HUES48 (cell line): ENCODE data around the gene UBE2G1.
"Not testable (repeated sequence)": the region's sequence is repeated elsewhere in the genome, so short reads cannot be mapped to it uniquely, and the experiment has no call there.

Experiments
- H3K27ac ChIP-seq: one replicate; pipeline ENCODE4 v1.7.0; 2013; ENCODE audit warnings: low read depth, low read length, inconsistent platforms
- H3K27me3 ChIP-seq: 2 replicates; pipeline ENCODE4 v1.6.1; 2013; ENCODE audit warnings: mild to moderate bottlenecking, low read length; ENCODE audit not compliant: control insufficient read depth, insufficient read depth
- H3K36me3 ChIP-seq: 2 replicates; pipeline ENCODE4 v1.6.1; 2013; ENCODE audit warnings: low read length; ENCODE audit not compliant: control insufficient read depth, insufficient read depth
- H3K4me1 ChIP-seq: 2 replicates; pipeline ENCODE4 v1.6.1; 2013; ENCODE audit warnings: mild to moderate bottlenecking, low read length; ENCODE audit not compliant: control insufficient read depth, insufficient read depth
- H3K4me3 ChIP-seq: 2 replicates; pipeline ENCODE4 v1.5.1; 2013; ENCODE audit warnings: mild to moderate bottlenecking, low read depth, low read length
- H3K9ac ChIP-seq: 2 replicates; pipeline ENCODE4 v1.6.1; 2013; ENCODE audit warnings: mild to moderate bottlenecking, low read depth, low read length, moderate library complexity
- H3K9me3 ChIP-seq: 2 replicates; pipeline ENCODE4 v1.6.1; 2013; ENCODE audit warnings: low read length; ENCODE audit not compliant: control insufficient read depth, insufficient read depth

The UBE2G1 gene

DNA sequence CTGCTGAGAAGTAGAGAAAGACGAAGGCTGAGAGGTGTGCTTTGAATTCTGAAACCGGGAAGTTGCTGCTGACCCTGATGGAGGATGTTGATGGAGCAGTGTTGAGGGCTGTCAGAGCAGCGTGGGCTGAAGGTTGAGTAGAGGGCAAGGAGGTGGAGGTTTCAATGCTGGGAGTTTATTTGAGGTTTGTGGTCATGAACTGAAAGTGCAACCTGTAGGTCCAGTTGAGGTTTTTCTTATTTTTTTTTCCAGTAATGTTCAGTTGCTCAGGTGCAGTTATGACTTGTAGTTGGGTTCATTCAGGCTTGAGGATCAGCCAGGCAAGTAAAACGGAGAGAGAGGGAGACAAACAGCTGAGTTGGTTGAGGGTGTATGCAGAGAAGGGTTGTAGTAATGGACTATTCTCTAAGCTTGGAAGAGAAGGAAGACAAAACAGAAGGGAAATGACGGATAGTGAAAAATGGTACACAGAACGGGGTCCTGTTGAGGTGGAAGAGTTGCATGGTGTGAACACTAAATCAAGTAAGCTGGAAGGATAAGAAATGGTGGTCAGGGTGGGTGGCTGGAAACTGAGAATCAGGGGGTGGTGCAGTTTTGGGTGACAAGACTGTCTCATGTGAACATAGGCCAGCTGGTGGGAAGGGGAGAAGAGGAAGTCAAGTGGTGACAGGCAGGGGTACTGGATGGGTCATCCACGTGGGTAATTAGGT, 8.7 kb upstream of the UBE2G1 start:
- Histone ChIP-seq H3K27me3 (no peaks in the 10 kb centered on the region), H3K4me3 (no peak overlapping the region), H3K9ac (no peak overlapping the region), H3K4me1 (no peaks in the 10 kb centered on the region), H3K9me3 (no peaks in the 10 kb centered on the region), H3K36me3 (no peaks in the 10 kb centered on the region), H3K27ac (no peak overlapping the region)

DNA sequence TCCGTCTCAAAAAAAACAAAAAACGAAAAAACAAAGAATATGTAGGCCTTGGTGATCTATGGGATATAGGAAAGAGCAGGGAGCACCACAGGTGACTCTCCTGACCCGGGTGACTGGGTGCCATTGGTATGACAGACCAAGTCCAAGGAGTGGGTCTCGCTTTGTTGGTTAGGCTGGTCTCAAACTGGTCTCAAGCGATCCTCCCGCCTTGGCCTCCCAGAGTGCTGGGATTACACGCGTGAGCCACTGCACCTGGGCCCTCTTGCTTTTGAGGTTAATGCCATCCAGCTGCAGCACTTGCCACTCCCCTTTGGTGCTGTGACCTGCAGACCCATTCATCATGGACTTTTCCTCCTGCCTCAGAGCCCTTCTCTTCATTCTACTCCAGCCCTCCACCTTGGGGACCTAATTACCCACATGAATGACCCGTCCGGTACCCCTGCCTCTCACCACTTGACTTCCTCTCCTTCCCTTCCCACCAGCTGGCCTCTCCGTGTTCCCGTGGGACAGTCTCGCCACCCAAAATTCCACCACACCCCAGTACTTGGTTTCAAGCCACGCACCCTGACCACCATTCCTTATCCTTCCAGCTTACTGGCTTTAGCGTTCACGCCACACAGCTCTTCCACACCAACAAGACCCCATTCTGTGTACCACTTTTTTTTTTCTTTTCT, 3.2 kb upstream of the UBE2G1 start:
- Histone ChIP-seq H3K27ac (no peak overlapping the region), H3K4me3 (no peak overlapping the region), H3K9me3 (no peaks in the 10 kb centered on the region), H3K9ac (no peak overlapping the region), H3K36me3 (no peaks in the 10 kb centered on the region), H3K4me1 (no peaks in the 10 kb centered on the region; the same call in 1 of the 2 replicates), H3K27me3 (no peaks in the 10 kb centered on the region)

DNA sequence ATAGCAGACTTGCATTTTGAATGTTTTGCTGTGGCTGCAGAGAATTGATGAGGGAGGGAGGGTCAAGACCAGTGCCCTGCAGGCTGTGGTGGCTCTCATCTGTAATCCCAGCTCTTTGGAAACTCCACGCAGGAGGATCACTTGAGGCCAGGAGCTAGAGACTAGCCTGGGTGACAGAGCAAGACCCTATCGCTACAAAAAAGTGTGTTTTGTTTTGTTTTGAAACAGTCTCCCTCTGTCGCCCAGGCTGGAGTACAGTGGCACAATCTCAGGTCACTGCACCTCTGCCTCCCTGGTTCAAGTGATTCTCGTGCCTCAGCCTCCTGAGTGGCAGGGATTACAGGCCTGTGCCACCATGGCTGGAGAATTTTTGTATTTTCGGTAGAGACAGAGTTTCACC, 1.9 kb upstream of the UBE2G1 start:
- Histone ChIP-seq H3K4me3 (no peak overlapping the region), H3K36me3 (peaks cover 1% of the 10 kb centered on the region), H3K27me3 (no peaks in the 10 kb centered on the region), H3K9ac (no peak overlapping the region), H3K27ac (no peak overlapping the region), H3K9me3 (no peaks in the 10 kb centered on the region), H3K4me1 (no peaks in the 10 kb centered on the region; the same call in 1 of the 2 replicates)

DNA sequence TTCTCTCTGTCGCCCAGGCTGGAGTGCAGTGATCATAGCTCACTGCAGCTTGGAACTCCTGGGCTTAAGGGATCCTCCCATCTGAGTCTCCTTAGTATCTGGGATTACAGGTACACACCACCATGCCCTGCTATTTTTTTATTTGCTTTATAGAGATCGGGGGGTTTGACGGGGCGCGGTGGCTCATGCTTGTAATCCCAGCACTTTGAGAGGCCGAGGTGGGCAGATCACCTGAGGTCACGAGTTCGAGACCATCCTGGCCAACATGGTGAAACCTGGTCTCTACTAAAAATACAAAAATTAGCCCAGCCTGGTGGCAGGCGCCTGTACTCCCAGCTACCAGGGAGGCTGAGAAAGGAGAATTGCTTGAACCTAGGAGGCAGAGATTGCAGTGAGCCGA, 702 bp upstream of the UBE2G1 start:
- not testable (repeated sequence) for H3K9me3 ChIP-seq

DNA sequence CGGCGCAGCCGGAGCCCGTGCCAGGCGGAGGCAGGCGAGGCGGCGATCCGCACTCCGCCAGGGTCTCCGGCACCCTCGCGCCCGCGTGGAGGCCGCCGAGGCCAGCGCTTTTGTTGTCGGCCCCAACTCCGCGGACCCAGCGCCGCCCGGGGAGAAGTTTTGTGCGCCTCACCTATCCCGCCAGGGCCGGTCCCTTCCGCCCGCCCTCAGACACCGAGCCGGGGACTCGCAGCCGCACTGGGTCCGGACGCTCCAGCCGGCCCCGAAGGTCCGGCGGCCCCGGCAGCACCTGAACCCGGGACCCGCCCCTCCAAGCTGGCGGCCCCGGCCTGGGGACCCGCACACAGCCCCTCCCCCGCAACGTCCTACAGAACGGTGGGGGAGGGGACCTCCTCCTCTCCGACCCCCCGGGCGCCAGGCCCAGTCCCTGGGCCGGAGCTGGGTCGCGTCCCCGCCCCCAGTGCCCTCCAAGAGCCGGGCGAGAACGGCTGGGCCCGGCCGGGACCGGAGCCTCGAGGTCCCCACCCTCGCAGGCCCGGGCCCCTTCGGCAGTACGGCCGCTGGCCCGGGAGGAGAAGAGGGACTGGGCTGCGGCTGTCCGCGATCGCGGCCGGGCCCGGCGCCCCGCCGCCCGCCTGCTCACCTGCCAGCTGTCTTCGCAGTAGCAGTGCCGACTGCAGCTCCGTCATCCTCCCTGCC, 698 bp downstream of the UBE2G1 start:
- Histone ChIP-seq H3K4me1 (no peaks in the 10 kb centered on the region; the same call in 1 of the 2 replicates), H3K27ac (peak overlapping the region; percentile 92), H3K9ac (peak overlapping the region; percentile 92), H3K4me3 (peak overlapping the region; percentile 91), H3K36me3 (peaks cover 20% of the 10 kb centered on the region), H3K27me3 (no peaks in the 10 kb centered on the region), H3K9me3 (no peaks in the 10 kb centered on the region)

More for the DNA sequence above, 702 bp upstream of the UBE2G1 start:
- H3K27ac ChIP-seq = peak overlapping the region; percentile 32
- peak overlapping the region; percentile 30; the same call in 1 of the 2 replicates for H3K4me3 ChIP-seq
- H3K27me3 ChIP-seq, H3K9ac ChIP-seq, H3K4me1 ChIP-seq: not testable (repeated sequence)
- H3K36me3 ChIP-seq = peaks cover 13% of the 10 kb centered on the region

DNA sequence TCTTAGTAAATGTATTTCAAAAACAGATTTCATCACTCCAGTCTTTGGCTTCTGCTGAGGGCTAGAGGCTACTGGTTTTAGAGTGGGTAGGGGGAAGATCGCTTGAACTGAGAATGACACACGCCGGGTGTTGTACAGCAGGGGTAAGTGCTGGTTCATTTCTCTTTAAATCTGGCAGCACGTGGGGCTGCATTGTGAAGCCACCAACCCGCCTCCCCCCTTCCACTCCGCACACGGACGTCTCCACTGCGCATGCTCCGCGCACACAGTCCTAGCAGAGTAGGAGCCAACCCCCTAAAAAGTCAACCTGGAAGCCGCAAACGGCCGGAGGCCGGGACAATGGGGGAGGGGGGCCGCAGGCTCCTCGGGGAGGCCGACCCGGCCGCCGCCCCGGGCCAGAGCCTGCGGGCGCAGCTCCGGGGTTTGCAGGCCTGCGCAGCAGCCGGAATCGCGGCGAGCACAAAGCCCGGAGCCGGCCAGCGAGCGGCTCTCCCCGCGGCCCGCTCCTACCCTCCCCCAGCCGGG, 1.3 kb downstream of the UBE2G1 start:
- H3K9me3 ChIP-seq = no peaks in the 10 kb centered on the region
- H3K4me1 ChIP-seq = no peaks in the 10 kb centered on the region; the same call in 1 of the 2 replicates
- H3K27ac ChIP-seq = peak overlapping the region; percentile 92
- peaks cover 21% of the 10 kb centered on the region for H3K36me3 ChIP-seq
- H3K27me3 ChIP-seq = no peaks in the 10 kb centered on the region
- peak overlapping the region; percentile 91 for H3K4me3 ChIP-seq
- peak overlapping the region; percentile 92 for H3K9ac ChIP-seq

DNA sequence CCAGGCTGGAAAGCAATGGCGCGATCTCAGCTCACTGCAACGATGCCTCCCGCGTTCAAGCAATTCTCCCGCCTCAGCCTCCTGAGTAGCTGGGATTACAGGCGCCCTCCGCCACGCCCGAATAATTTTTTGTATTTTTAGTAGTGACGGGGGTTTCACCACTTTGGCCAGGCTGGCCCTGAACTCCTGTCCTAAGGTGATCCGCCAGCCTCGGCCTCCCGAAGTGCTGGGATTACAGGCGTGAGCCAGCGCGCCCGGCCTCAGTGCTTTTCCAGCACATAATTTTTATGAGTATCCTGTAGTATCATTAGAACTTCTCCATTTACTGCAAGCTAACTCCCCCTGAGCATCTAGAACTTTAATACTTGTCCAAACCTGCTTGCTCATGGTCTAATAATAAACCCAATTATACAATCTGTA, 1.8 kb downstream of the UBE2G1 start:
- no peaks in the 10 kb centered on the region; the same call in 1 of the 2 replicates for H3K4me1 ChIP-seq

DNA sequence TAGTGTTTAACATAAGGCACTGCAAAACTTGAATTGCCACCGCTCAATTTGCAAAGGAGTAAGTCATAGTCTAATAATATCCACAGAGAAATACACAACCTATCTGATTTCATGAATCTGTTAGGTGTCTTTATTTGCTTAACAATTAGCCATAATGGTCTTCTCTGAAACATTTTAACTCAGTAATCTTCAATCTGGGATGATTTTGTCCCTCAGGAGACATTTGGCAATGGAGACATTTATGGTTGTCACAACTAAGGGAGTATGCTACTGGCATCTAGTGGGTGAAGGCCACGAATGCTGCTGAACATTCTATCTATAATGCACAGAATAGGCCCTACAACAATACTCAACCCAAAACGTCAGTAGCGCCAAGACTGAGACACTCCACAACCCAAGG, 4.3 kb downstream of the UBE2G1 start:
- H3K9me3 ChIP-seq = no peaks in the 10 kb centered on the region
- peaks cover 21% of the 10 kb centered on the region for H3K36me3 ChIP-seq
- no peak overlapping the region for H3K27ac ChIP-seq
- H3K9ac ChIP-seq = no peak overlapping the region
- H3K27me3 ChIP-seq = no peaks in the 10 kb centered on the region
- no peaks in the 10 kb centered on the region for H3K4me1 ChIP-seq
- H3K4me3 ChIP-seq = no peak overlapping the region

More for the DNA sequence above, 1.8 kb downstream of the UBE2G1 start:
- Histone ChIP-seq H3K27me3 (no peaks in the 10 kb centered on the region), H3K9me3 (no peaks in the 10 kb centered on the region), H3K27ac (peak overlapping the region; percentile 92), H3K4me3 (peak overlapping the region; percentile 91), H3K36me3 (peaks cover 21% of the 10 kb centered on the region), H3K9ac (peak overlapping the region; percentile 92)

DNA sequence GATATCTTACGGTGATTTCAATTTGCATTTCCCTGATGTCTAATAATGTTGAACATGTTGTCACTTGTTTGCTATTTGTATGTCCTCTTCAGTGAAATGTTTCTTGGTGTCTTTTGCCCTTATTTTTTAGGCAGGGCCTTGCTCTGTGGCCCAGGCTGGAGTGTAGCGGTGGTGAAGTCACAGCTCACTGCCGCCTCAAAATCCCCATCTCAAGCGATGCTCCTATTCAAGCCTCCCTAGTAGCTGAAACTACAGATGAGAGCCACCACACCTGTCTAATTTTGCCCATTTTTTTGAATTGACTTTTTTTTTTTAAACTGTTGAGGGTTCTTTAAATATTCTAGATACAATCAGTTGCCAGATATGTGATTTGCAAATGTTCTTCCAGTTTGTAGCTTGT, 8.3 kb downstream of the UBE2G1 start:
- no peak overlapping the region for H3K9ac ChIP-seq
- peaks cover 6% of the 10 kb centered on the region; the same call in 1 of the 2 replicates for H3K4me1 ChIP-seq
- no peak overlapping the region for H3K4me3 ChIP-seq
- H3K9me3 ChIP-seq = no peaks in the 10 kb centered on the region
- H3K27me3 ChIP-seq = no peaks in the 10 kb centered on the region
- peaks cover 18% of the 10 kb centered on the region for H3K36me3 ChIP-seq
- no peak overlapping the region for H3K27ac ChIP-seq

DNA sequence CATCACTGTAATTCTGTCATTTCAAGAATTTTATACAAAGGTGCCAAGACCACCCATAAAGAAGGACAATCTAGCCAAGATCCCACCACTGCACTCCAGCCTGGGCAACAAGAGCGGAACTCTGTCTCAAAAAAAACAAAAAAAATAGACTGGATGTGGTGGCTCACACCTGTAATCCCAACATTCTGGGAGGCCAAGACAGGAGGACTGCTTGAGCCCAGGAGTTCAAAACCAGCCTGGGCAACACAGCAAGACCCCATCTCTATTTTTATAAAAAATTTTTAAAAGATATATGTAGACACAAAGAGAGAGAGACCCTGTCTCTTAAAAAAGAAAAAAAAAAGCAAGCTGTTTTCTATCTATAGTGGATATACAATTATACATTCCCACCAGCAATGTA, 8.8 kb downstream of the UBE2G1 start:
- no peaks in the 10 kb centered on the region for H3K9me3 ChIP-seq
- no peak overlapping the region for H3K9ac ChIP-seq
- H3K4me1 ChIP-seq = peaks cover 6% of the 10 kb centered on the region; the same call in 1 of the 2 replicates
- no peak overlapping the region for H3K27ac ChIP-seq
- peaks cover 13% of the 10 kb centered on the region for H3K36me3 ChIP-seq
- no peaks in the 10 kb centered on the region for H3K27me3 ChIP-seq
- no peak overlapping the region for H3K4me3 ChIP-seq
